Glutamatergic neuron (in vitro differentiated cells): ENCODE results near the gene ATP7A. TPM values are rescaled to one million over a fixed set of nuclear protein-coding genes. Genes with fewer than 3 reads are reported as not detected.
"Not testable (repeated sequence)": the region's sequence is repeated elsewhere in the genome, so short reads cannot be mapped to it uniquely, and the experiment has no call there.

Experiments used
- DNase-seq: peaks from one replicate; pipeline ENCODE4 v3.0.0; 2022
- H3K27ac Mint-ChIP-seq: one replicate; pipeline ENCODE4 v1.8.0; 2020; ENCODE audit warnings: mild to moderate bottlenecking, mixed read lengths, inconsistent platforms; ENCODE audit not compliant: unreplicated experiment
- H3K27me3 Mint-ChIP-seq: one replicate; pipeline ENCODE4 v1.8.0; 2020; ENCODE audit warnings: mild to moderate bottlenecking, moderate library complexity, mixed read lengths, inconsistent platforms; ENCODE audit not compliant: unreplicated experiment
- H3K36me3 Mint-ChIP-seq: one replicate; pipeline ENCODE4 v1.8.0; 2020; ENCODE audit warnings: mild to moderate bottlenecking, mixed read lengths, inconsistent platforms; ENCODE audit not compliant: unreplicated experiment
- H3K4me1 Mint-ChIP-seq: one replicate; pipeline ENCODE4 v1.8.0; 2020; ENCODE audit warnings: mild to moderate bottlenecking, low read depth, mixed read lengths, inconsistent platforms; ENCODE audit not compliant: unreplicated experiment
- H3K4me3 Mint-ChIP-seq: one replicate; pipeline ENCODE4 v1.8.0; 2020; ENCODE audit warnings: mild to moderate bottlenecking, mixed read lengths, inconsistent platforms; ENCODE audit not compliant: unreplicated experiment
- H3K9me3 Mint-ChIP-seq: one replicate; pipeline ENCODE4 v1.8.0; 2020; ENCODE audit warnings: mild to moderate bottlenecking, moderate library complexity, mixed read lengths, inconsistent platforms; ENCODE audit not compliant: unreplicated experiment
- total RNA-seq: library from RNA; stranded (reverse); fragmentation: NEBNext Ultra II Directional; extraction: Animal tissue kit (Norgen Biotek cat#: 25700); gene quantifications from one replicate; pipeline ENCODE4 v1.2.1, GENCODE V29; 2021; ENCODE audit not compliant: unreplicated experiment
- TF ChIP-seq, protein P1 (sequence below): fragments of 200-600 bp; sonication (generic); IDR thresholded peaks from one replicate; pipeline ENCODE4 v1.5.0; 2021; ENCODE audit not compliant: partially characterized antibody, unreplicated experiment

ATP7A gene
- total RNA-seq, 1 donor from 2014 or later, result 11.5 TPM

DNA sequence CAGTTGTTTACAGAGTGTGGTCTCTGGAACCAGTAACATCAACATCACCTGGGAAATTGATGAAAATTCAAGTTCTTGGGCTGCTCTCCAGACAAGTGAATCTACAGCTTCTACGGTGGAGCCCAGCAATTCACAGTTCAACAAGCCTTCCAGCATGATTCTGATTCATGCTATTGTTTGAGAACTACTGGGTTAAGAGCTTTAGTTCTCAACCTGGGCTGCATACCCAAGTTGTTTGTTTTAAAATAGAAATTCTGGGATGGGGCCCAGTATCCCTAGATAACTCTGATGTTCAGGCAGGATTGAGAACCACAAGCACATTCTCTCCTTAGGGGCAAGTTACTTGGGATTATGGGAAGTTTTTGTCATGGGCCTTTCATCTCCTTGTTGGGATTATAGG is 155.6 kb downstream of the ATP7A start:
- Mint-ChIP-seq H3K9me3 (no peaks in the 10 kb centered on the region), H3K36me3 (no peaks in the 10 kb centered on the region), H3K27ac (no peak overlapping the region), H3K27me3 (no peaks in the 10 kb centered on the region), H3K4me3 (no peak overlapping the region), H3K4me1 (no peaks in the 10 kb centered on the region)
- TF ChIP-seq, protein P1, sequence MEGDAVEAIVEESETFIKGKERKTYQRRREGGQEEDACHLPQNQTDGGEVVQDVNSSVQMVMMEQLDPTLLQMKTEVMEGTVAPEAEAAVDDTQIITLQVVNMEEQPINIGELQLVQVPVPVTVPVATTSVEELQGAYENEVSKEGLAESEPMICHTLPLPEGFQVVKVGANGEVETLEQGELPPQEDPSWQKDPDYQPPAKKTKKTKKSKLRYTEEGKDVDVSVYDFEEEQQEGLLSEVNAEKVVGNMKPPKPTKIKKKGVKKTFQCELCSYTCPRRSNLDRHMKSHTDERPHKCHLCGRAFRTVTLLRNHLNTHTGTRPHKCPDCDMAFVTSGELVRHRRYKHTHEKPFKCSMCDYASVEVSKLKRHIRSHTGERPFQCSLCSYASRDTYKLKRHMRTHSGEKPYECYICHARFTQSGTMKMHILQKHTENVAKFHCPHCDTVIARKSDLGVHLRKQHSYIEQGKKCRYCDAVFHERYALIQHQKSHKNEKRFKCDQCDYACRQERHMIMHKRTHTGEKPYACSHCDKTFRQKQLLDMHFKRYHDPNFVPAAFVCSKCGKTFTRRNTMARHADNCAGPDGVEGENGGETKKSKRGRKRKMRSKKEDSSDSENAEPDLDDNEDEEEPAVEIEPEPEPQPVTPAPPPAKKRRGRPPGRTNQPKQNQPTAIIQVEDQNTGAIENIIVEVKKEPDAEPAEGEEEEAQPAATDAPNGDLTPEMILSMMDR, result no peak
- DNase-seq, result no peak

DNA sequence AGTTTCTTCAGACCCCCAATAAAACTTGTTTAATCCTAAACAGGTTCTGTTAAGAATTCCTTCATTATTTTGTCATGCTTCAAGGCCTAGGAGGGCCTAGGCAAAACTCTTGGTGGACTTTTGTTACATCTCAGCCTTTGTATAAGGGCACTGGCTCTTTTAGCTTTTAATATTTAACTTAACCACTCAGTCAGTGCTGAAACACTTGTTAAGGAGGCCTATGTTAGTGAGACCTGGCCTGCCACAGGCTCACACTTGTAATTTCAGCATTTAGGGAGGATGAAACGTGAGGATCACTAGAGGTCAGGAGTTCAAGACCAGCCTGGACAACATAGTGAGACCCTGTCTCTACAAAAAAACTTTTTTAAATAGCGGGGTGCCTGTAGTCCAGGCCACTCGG is 160.8 kb downstream of the ATP7A start:
- TF ChIP-seq, protein P1, result no peak
- no peak for DNase-seq
- Mint-ChIP-seq H3K27me3 (no peaks in the 10 kb centered on the region), H3K4me3 (no peak overlapping the region), H3K9me3 (no peaks in the 10 kb centered on the region), H3K36me3 (peaks cover 7% of the 10 kb centered on the region), H3K4me1 (no peaks in the 10 kb centered on the region), H3K27ac (no peak overlapping the region)

DNA sequence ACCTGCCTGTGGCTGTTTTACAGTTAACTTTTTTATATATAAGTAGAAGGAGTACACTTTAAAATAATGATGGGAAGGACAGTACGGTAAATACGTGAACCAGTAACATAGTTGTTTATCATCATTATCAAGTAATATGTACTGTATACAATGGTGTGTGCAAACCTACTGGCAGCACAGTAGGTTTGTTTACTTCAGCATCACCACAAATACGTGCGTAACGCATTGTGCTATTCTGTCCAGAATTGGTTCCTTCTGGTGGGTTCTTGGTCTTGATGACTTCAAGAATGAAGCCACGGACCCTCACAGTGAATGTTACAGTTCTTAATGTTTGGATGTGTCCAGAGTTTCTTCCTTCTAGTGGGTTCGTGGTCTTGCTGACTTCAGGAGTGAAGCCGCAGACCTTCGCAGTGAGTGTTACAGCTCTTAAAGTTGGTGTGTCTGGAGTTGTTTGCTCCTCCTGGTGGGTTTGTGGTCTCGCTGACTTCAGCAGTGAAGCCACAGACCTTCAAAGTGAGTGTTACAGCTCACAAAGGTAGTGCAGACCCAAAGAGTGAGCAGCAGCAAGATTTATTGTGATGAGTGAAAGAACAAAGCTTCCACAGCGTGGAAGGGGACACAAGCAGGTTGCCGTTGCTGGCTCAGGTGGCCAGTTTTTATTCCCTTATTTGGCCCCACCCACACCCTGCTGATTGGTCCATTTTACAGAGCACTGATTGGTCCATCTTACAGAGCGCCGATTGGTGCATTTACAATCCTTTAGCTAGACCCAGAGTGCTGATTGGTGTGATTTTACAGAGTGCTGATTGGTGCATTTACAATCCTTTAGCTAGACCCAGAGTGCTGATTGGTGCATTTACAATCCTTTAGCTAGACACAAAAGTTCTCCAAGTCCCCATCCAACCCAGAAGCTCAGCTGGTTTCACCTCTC is 162.9 kb downstream of the ATP7A start:
- not testable (repeated sequence) for H3K4me1 Mint-ChIP-seq, H3K27ac Mint-ChIP-seq, H3K27me3 Mint-ChIP-seq, H3K36me3 Mint-ChIP-seq, H3K9me3 Mint-ChIP-seq, DNase-seq, H3K4me3 Mint-ChIP-seq

DNA sequence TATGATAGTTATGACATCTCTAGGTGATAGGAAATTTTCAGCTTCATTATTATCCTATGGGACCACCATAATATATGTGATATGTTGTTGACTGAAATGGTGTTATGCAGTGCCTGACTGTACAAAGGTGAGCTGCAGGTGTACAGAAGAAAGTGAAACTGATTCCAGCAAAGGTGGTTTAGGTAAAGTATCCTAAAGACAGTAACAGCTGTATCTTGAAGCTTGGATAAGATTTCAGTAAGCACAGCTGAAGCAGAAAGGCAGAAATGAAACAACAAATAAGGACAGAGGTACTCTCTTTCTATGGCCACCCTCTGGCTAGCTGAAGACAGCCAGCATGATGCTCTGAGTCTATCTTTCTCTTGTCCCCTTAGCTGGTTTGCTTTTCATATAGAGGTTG is 163.6 kb downstream of the ATP7A start:
- no peak overlapping the region for H3K4me3 Mint-ChIP-seq
- no peaks in the 10 kb centered on the region for H3K4me1 Mint-ChIP-seq
- no peak for DNase-seq
- H3K36me3 Mint-ChIP-seq, result peaks cover 7% of the 10 kb centered on the region
- H3K9me3 Mint-ChIP-seq, result no peaks in the 10 kb centered on the region
- no peak overlapping the region for H3K27ac Mint-ChIP-seq
- no peaks in the 10 kb centered on the region for H3K27me3 Mint-ChIP-seq
- TF ChIP-seq, protein P1, result no peak

DNA sequence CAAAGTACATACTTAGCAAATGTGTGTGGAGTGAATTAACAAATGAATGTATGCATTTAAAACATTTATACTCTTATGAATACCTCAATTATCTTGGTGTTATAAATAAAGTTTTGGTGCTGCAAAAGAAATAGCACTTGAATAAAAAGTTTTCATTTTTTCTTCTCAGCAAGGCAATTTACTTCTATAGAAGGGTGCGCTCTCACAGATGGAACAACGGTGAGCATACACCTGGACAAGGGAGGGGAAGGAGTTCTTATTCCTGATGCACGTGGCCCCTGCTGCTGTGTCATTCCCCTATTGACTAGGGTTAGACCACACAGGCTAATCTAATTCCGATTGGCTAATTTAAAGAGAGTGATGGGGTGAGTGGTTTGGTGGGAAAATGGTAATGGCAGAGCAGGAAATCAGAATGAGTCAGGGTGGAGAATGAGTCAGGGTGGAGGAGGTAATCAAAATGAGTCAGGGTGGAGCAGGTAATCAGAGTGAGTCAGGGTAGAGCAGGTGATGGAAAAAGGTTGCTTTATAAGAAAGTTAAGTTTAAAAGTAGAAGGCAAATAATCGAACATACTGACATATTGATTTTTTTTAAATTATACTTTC is 165.4 kb downstream of the ATP7A start:
- Mint-ChIP-seq H3K27me3 (no peaks in the 10 kb centered on the region), H3K4me3 (no peak overlapping the region), H3K9me3 (no peaks in the 10 kb centered on the region), H3K36me3 (peaks cover 7% of the 10 kb centered on the region), H3K27ac (no peak overlapping the region), H3K4me1 (no peaks in the 10 kb centered on the region)
- TF ChIP-seq, protein P1, result no peak
- DNase-seq, result no peak

DNA sequence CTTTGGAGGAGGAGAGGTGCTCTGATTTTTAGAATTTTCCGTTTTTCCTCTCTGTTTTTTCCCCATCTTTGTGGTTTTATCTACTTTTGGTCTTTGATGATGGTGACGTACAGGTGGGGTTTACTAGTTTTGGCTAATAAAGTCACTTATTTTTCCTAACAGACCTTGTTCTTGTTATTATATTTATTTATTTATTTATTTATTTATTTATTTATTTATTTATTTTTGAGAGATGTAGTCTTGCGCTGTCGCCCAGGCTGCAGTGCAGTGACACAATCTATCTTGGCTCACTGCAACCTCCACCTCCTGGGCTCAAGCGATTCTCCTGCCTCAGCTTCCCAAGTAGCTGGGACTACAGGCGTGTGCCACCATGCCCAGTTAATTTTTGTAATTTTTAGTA is 170.9 kb downstream of the ATP7A start:
- H3K36me3 Mint-ChIP-seq, H3K27ac Mint-ChIP-seq, H3K4me1 Mint-ChIP-seq, H3K9me3 Mint-ChIP-seq, H3K27me3 Mint-ChIP-seq, H3K4me3 Mint-ChIP-seq, DNase-seq: not testable (repeated sequence)
